Smooth muscle cell (in vitro differentiated cells): ENCODE data around the gene FILIP1. TPM values are rescaled to one million over a fixed set of nuclear protein-coding genes. Genes with fewer than 3 reads are reported as not detected.

Source experiments
- DNase-seq: peaks from one replicate; lab custom pipeline; 2025; ENCODE audit not compliant: unreplicated experiment; lab: John Stamatoyannopoulos, UW
- H2AFZ ChIP-seq: fragments of 200-600 bp; sonication (generic); 2 replicates; pipeline ENCODE4 v1.6.0; 2016; ENCODE audit warnings: antibody characterized with exemption, low read depth, mild to moderate bottlenecking
- H3F3A ChIP-seq: fragments of 200-600 bp; sonication (generic); 2 replicates; pipeline ENCODE4 v1.6.0; 2017; ENCODE audit warnings: antibody characterized with exemption, low read depth
- H3K27ac ChIP-seq: fragments of 200-600 bp; sonication (generic); 2 replicates; pipeline ENCODE4 v1.5.1; 2016; ENCODE audit warnings: low read depth, mild to moderate bottlenecking
- H3K27me3 ChIP-seq: fragments of 200-600 bp; sonication (generic); 2 replicates; pipeline ENCODE4 v1.6.1; 2016; ENCODE audit warnings: low read depth, mild to moderate bottlenecking
- H3K36me3 ChIP-seq: fragments of 200-600 bp; sonication (generic); 2 replicates; pipeline ENCODE4 v1.5.1; 2016; ENCODE audit warnings: low read depth
- H3K4me1 ChIP-seq: fragments of 200-600 bp; sonication (generic); 2 replicates; pipeline ENCODE4 v1.5.1; 2016; ENCODE audit warnings: low read depth
- H3K4me2 ChIP-seq: fragments of 200-600 bp; sonication (generic); 2 replicates; pipeline ENCODE4 v1.6.0; 2016; ENCODE audit warnings: mild to moderate bottlenecking
- H3K4me3 ChIP-seq: fragments of 200-600 bp; sonication (generic); 2 replicates; pipeline ENCODE4 v1.5.1; 2016; ENCODE audit warnings: mild to moderate bottlenecking
- H3K79me2 ChIP-seq: fragments of 200-600 bp; sonication (generic); 2 replicates; pipeline ENCODE4 v1.6.0; 2016; ENCODE audit warnings: low read depth, mild to moderate bottlenecking
- H3K9ac ChIP-seq: fragments of 200-600 bp; sonication (generic); 2 replicates; pipeline ENCODE4 v1.6.0; 2016; ENCODE audit warnings: low read depth
- H3K9me3 ChIP-seq: fragments of 200-600 bp; sonication (generic); replicated peaks from 2 replicates; pipeline ENCODE4 v1.5.1; 2016; ENCODE audit warnings: low read depth
- H4K20me1 ChIP-seq: fragments of 200-600 bp; sonication (generic); 2 replicates; pipeline ENCODE4 v1.6.0; 2016; ENCODE audit warnings: low read depth
- CTCF ChIP-seq: fragments of 200-600 bp; sonication (generic); IDR thresholded peaks from 2 replicates; pipeline ENCODE4 v1.5.1; 2017; ENCODE audit warnings: borderline replicate concordance, mild to moderate bottlenecking, antibody characterized with exemption; ENCODE audit not compliant: insufficient read depth, poor library complexity, severe bottlenecking
- WGBS: methylation state at CpG from one replicate; pipeline ENCODE4 v1.1.7; 2016; ENCODE audit warnings: low lambda C conversion rate; 5-methylcytosine and 5-hydroxymethylcytosine counted together
- polyA plus RNA-seq: library from polyadenylated mRNA; unstranded; fragments of >200 nt; fragmentation: Nextera tagmentation; extraction: Ambion mirVana; gene quantifications from 2 replicates; pipeline ENCODE4 v1.2.1, GENCODE V29; 2016
- total RNA-seq: library from RNA; depleted of rRNA; stranded (reverse); fragments of >200 nt; gene quantifications from 2 replicates; pipeline ENCODE4 v1.2.3, GENCODE V29; 2014

The FILIP1 gene
- total and polyA plus RNA-seq, 2 experiments from 2014 or later, result 3.0 to 3.5 TPM

DNA sequence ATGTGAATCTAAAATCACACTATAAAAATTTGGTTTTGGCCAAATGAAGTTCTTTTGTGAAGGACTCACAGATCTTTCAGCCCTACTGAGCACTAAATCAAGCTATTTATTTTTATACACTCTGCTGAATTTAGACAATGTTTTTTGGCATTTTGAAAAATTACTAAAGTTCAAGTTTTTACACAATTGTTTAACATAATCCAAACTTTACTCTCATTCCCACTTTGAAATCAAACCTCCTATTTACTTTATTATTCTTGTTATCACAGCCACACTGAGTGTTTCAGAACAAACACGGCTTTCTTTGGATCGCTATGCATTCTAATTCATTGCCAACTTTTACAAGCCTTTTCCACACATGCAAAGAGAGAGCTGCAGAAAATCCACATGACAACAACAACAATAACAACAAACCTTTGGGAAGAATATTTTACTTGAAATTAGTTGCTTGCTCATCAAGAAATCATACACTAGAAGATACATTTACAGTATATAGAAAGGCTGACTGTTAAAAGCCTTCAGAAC, 159.9 kb downstream of the FILIP1 start:
- no peak overlapping the region for H3K9ac ChIP-seq
- peaks cover 4% of the 10 kb centered on the region for H3F3A ChIP-seq
- no peaks in the 10 kb centered on the region for H3K36me3 ChIP-seq
- peak overlapping the region; percentile 27 for H3K4me2 ChIP-seq
- peak overlapping the region; percentile 31 for H2AFZ ChIP-seq
- WGBS, result 36% methylated on average over 2 of the region's 2 CpGs
- TF ChIP-seq CTCF, result no peak
- H3K4me3 ChIP-seq, result no peak overlapping the region
- peaks cover 48% of the 10 kb centered on the region for H3K4me1 ChIP-seq
- H3K27ac ChIP-seq, result no peak overlapping the region
- H3K9me3 ChIP-seq, result no peaks in the 10 kb centered on the region
- H3K27me3 ChIP-seq, result no peaks in the 10 kb centered on the region
- no peak for DNase-seq
- no peaks in the 10 kb centered on the region for H3K79me2 ChIP-seq
- H4K20me1 ChIP-seq, result no peaks in the 10 kb centered on the region

GRCh38 chr6:75331151-75331550, 162.4 kb downstream of the FILIP1 start:
- Histone ChIP-seq H3K9ac (no peak overlapping the region), H3K27ac (no peak overlapping the region), H3K27me3 (no peaks in the 10 kb centered on the region), H3K4me2 (no peak overlapping the region), H3K4me3 (no peak overlapping the region), H2AFZ (no peak overlapping the region), H3K79me2 (no peaks in the 10 kb centered on the region), H4K20me1 (no peaks in the 10 kb centered on the region), H3K4me1 (peaks cover 58% of the 10 kb centered on the region), H3F3A (peaks cover 4% of the 10 kb centered on the region), H3K36me3 (no peaks in the 10 kb centered on the region), H3K9me3 (no peaks in the 10 kb centered on the region)
- WGBS, result 78% methylated on average over 2 of the region's 2 CpGs
- no peak for DNase-seq
- TF ChIP-seq CTCF, result no peak

DNA sequence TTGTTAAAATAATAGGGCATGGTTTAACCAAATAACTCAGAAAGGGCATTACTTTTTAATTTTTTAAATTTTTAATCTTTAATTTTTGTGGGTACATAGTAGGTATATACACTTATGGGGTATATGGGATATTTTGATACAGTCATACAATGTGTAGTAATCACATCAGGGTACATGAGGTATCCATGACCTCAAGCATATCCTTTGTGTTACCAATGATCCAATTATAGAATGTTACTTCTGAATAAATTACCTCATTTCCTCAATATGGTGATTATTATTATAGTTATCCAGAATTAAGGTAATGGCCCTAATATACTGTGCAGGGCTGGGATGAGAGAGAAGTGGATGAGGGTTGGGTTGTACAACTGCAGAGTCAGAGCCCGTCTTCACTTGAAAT, 163.9 kb downstream of the FILIP1 start:
- H3K27ac ChIP-seq, result no peak overlapping the region
- H3K79me2 ChIP-seq, result no peaks in the 10 kb centered on the region
- 100% methylated on average over 1 of the region's 1 CpG for WGBS
- H3K36me3 ChIP-seq, result no peaks in the 10 kb centered on the region
- no peak for DNase-seq
- H3F3A ChIP-seq, result no peaks in the 10 kb centered on the region
- no peak for TF ChIP-seq CTCF
- H3K27me3 ChIP-seq, result no peaks in the 10 kb centered on the region
- H4K20me1 ChIP-seq, result no peaks in the 10 kb centered on the region
- H3K9me3 ChIP-seq, result no peaks in the 10 kb centered on the region
- no peak overlapping the region for H2AFZ ChIP-seq
- no peak overlapping the region for H3K9ac ChIP-seq
- no peak overlapping the region for H3K4me2 ChIP-seq
- H3K4me3 ChIP-seq, result no peak overlapping the region
- peaks cover 45% of the 10 kb centered on the region for H3K4me1 ChIP-seq

GRCh38 chr6:75327807-75328206, 165.8 kb downstream of the FILIP1 start:
- Histone ChIP-seq H3K27ac (no peak overlapping the region), H2AFZ (no peak overlapping the region), H3K9me3 (no peaks in the 10 kb centered on the region), H3K36me3 (no peaks in the 10 kb centered on the region), H3K27me3 (no peaks in the 10 kb centered on the region), H3F3A (no peaks in the 10 kb centered on the region), H3K4me1 (peaks cover 31% of the 10 kb centered on the region), H3K4me3 (no peak overlapping the region), H3K79me2 (no peaks in the 10 kb centered on the region), H3K9ac (no peak overlapping the region), H3K4me2 (no peak overlapping the region), H4K20me1 (no peaks in the 10 kb centered on the region)
- WGBS, result 97% methylated on average over 1 of the region's 1 CpG
- no peak for TF ChIP-seq CTCF
- DNase-seq, result no peak
